ENCODE results near the gene CPNE4.

Gene CPNE4

GRCh38 chr3:131532645-131533044 lies 502.2 kb downstream of the CPNE4 start:
- Histone ChIP-seq H3K36me3 (replicated peaks; ENCODE audit: insufficient read depth, low read length) (no peaks in the 10 kb centered on the region), H4K20me1 (ENCODE audit: insufficient read depth, low read length) (no peaks in the 10 kb centered on the region), H3K9me3 (replicated peaks; ENCODE audit: insufficient read depth, low read length) (no peaks in the 10 kb centered on the region), H3F3A (ENCODE audit: insufficient read depth, low read length) (no peaks in the 10 kb centered on the region), H3K4me2 (ENCODE audit: low read depth, low read length) (no peak overlapping the region), H3K27me3 (replicated peaks; ENCODE audit: insufficient read depth, low read length) (no peaks in the 10 kb centered on the region), H3K9me2 (replicated peaks; ENCODE audit: insufficient read depth, low read length) (no peaks in the 10 kb centered on the region), H3K9ac (ENCODE audit: low read length) (no peak overlapping the region), H3K79me2 (ENCODE audit: low read length) (no peaks in the 10 kb centered on the region), H2AFZ (ENCODE audit: low read length) (no peak overlapping the region), H3K4me1 (ENCODE audit: low read length) (no peaks in the 10 kb centered on the region), H3K27ac (ENCODE audit: low read length) (no peak overlapping the region), H3K4me3 (ENCODE audit: low read length) (no peak overlapping the region)
- no peak for TF ChIP-seq EZH2phosphoT487 (IDR thresholded peaks at IDR 0.05; ENCODE audit: low read length)
- TF ChIP-seq CTCF (IDR thresholded peaks at IDR 0.05; ENCODE audit: low read length), result no peak
- no peak for TF ChIP-seq EZH2 (optimal IDR thresholded peaks at IDR 0.05; ENCODE audit: low read depth, low read length)
- no peak for DNase-seq

GRCh38 chr3:131530843-131531242 lies 504.0 kb downstream of the CPNE4 start:
- DNase-seq, result no peak
- Histone ChIP-seq H4K20me1 (ENCODE audit: insufficient read depth, low read length) (no peaks in the 10 kb centered on the region), H3K4me3 (ENCODE audit: low read length) (no peak overlapping the region), H3F3A (ENCODE audit: insufficient read depth, low read length) (no peaks in the 10 kb centered on the region), H2AFZ (ENCODE audit: low read length) (no peak overlapping the region), H3K4me1 (ENCODE audit: low read length) (no peaks in the 10 kb centered on the region), H3K27ac (ENCODE audit: low read length) (no peak overlapping the region), H3K9me3 (replicated peaks; ENCODE audit: insufficient read depth, low read length) (no peaks in the 10 kb centered on the region), H3K79me2 (ENCODE audit: low read length) (no peaks in the 10 kb centered on the region), H3K36me3 (replicated peaks; ENCODE audit: insufficient read depth, low read length) (no peaks in the 10 kb centered on the region), H3K4me2 (ENCODE audit: low read depth, low read length) (no peak overlapping the region), H3K9me2 (replicated peaks; ENCODE audit: insufficient read depth, low read length) (no peaks in the 10 kb centered on the region), H3K27me3 (replicated peaks; ENCODE audit: insufficient read depth, low read length) (no peaks in the 10 kb centered on the region), H3K9ac (ENCODE audit: low read length) (no peak overlapping the region)
- no peak for TF ChIP-seq EZH2phosphoT487 (IDR thresholded peaks at IDR 0.05; ENCODE audit: low read length)
- no peak for TF ChIP-seq CTCF (IDR thresholded peaks at IDR 0.05; ENCODE audit: low read length)
- no peak for TF ChIP-seq EZH2 (optimal IDR thresholded peaks at IDR 0.05; ENCODE audit: low read depth, low read length)

- TF ChIP-seq EZH2 (optimal IDR thresholded peaks at IDR 0.05; ENCODE audit: low read depth, low read length) (no peak), EZH2phosphoT487 (IDR thresholded peaks at IDR 0.05; ENCODE audit: low read length) (no peak), CTCF (IDR thresholded peaks at IDR 0.05; ENCODE audit: low read length) (no peak)
- H3K9me3 ChIP-seq (replicated peaks; ENCODE audit: insufficient read depth, low read length), result no peaks in the 10 kb centered on the region
- no peaks in the 10 kb centered on the region for H4K20me1 ChIP-seq (ENCODE audit: insufficient read depth, low read length)
- no peaks in the 10 kb centered on the region for H3K79me2 ChIP-seq (ENCODE audit: low read length)
- no peaks in the 10 kb centered on the region for H3K9me2 ChIP-seq (replicated peaks; ENCODE audit: insufficient read depth, low read length)
- H3K4me1 ChIP-seq (ENCODE audit: low read length), result no peaks in the 10 kb centered on the region
- H3K27me3 ChIP-seq (replicated peaks; ENCODE audit: insufficient read depth, low read length), result no peaks in the 10 kb centered on the region
- H3K4me3 ChIP-seq (ENCODE audit: low read length), result no peak overlapping the region
- H3K36me3 ChIP-seq (replicated peaks; ENCODE audit: insufficient read depth, low read length), result no peaks in the 10 kb centered on the region
- no peaks in the 10 kb centered on the region for H3F3A ChIP-seq (ENCODE audit: insufficient read depth, low read length)
- no peak overlapping the region for H3K27ac ChIP-seq (ENCODE audit: low read length)
- H3K4me2 ChIP-seq (ENCODE audit: low read depth, low read length), result no peak overlapping the region
- H3K9ac ChIP-seq (ENCODE audit: low read length), result no peak overlapping the region
- no peak overlapping the region for H2AFZ ChIP-seq (ENCODE audit: low read length)
- DNase-seq, result no peak
These were observed 504.4 kb downstream of the CPNE4 start for GRCh38 chr3:131530388-131530787.
